Measurements from ENCODE around the gene AHNAK. TPM values are rescaled to one million over a fixed set of nuclear protein-coding genes. Genes with fewer than 3 reads are reported as not detected.

Gene AHNAK
- total and polyA plus RNA-seq, 2 donors, result 35.8 to 40.1 TPM

- Histone ChIP-seq H3K4me1 (ENCODE audit: control insufficient read depth in 2 of 2, insufficient read depth in 2 of 2, low read length in 2 of 2) (peaks cover 0 to 5% of the 10 kb centered on the region in 2 donors), H3K36me3 (ENCODE audit: control insufficient read depth in 2 of 2, insufficient read depth in 2 of 2, low read length in 1 of 2) (no peaks in the 10 kb centered on the region), H3K4me3 (ENCODE audit: low read length in 2 of 2) (no peak overlapping the region), H3K27me3 (ENCODE audit: control insufficient read depth in 2 of 2, insufficient read depth in 1 of 2, low read length in 1 of 2) (no peaks in the 10 kb centered on the region), H3K27ac (ENCODE audit: low read depth in 1 of 2, low read length in 1 of 2) (no peak overlapping the region), H3K9me3 (ENCODE audit: control insufficient read depth in 2 of 2, insufficient read depth in 1 of 2, low read length in 1 of 2) (no peaks in the 10 kb centered on the region)
- no peak for DNase-seq (ENCODE audit: low read depth in 6 of 9, low spot score in 9 of 9)
- WGBS, result 96% methylated on average over 5 of the region's 5 CpGs
Measured at GRCh38 chr11:62418136-62418535, 128.5 kb downstream of the AHNAK start.

- no peak overlapping the region for H3K4me3 ChIP-seq (ENCODE audit: low read length in 2 of 2)
- no peaks in the 10 kb centered on the region for H3K27me3 ChIP-seq (ENCODE audit: control insufficient read depth in 2 of 2, insufficient read depth in 1 of 2, low read length in 1 of 2)
- WGBS, result 96% methylated on average over 12 of the region's 12 CpGs
- no peak for DNase-seq (ENCODE audit: low read depth in 6 of 9, low spot score in 9 of 9)
- H3K36me3 ChIP-seq (ENCODE audit: control insufficient read depth in 2 of 2, insufficient read depth in 2 of 2, low read length in 1 of 2), result no peaks in the 10 kb centered on the region
- H3K4me1 ChIP-seq (ENCODE audit: control insufficient read depth in 2 of 2, insufficient read depth in 2 of 2, low read length in 2 of 2), result peaks cover 0 to 7% of the 10 kb centered on the region in 2 donors
- H3K27ac ChIP-seq (ENCODE audit: low read depth in 1 of 2, low read length in 1 of 2), result no peak overlapping the region
- no peaks in the 10 kb centered on the region for H3K9me3 ChIP-seq (ENCODE audit: control insufficient read depth in 2 of 2, insufficient read depth in 1 of 2, low read length in 1 of 2)
Measured at GRCh38 chr11:62416596-62416995, 130.0 kb downstream of the AHNAK start.

- WGBS, result 75% methylated on average over 8 of the region's 8 CpGs
- Histone ChIP-seq H3K27ac (ENCODE audit: low read depth in 1 of 2, low read length in 1 of 2) (no peak overlapping the region), H3K27me3 (ENCODE audit: control insufficient read depth in 2 of 2, insufficient read depth in 1 of 2, low read length in 1 of 2) (no peaks in the 10 kb centered on the region), H3K4me3 (ENCODE audit: low read length in 2 of 2) (no peak overlapping the region), H3K36me3 (ENCODE audit: control insufficient read depth in 2 of 2, insufficient read depth in 2 of 2, low read length in 1 of 2) (no peaks in the 10 kb centered on the region), H3K9me3 (ENCODE audit: control insufficient read depth in 2 of 2, insufficient read depth in 1 of 2, low read length in 1 of 2) (no peaks in the 10 kb centered on the region), H3K4me1 (ENCODE audit: control insufficient read depth in 2 of 2, insufficient read depth in 2 of 2, low read length in 2 of 2) (peaks cover 0 to 7% of the 10 kb centered on the region in 2 donors)
- no peak for DNase-seq (ENCODE audit: low read depth in 6 of 9, low spot score in 9 of 9)
Measured at GRCh38 chr11:62413060-62413696, 133.4 kb downstream of the AHNAK start.

GRCh38 chr11:62411524-62411923 lies 135.1 kb downstream of the AHNAK start:
- no peaks in the 10 kb centered on the region for H3K9me3 ChIP-seq (ENCODE audit: control insufficient read depth in 2 of 2, insufficient read depth in 1 of 2, low read length in 1 of 2)
- DNase-seq (ENCODE audit: low read depth in 6 of 9, low spot score in 9 of 9), result no peak
- peaks cover 0 to 7% of the 10 kb centered on the region in 2 donors for H3K4me1 ChIP-seq (ENCODE audit: control insufficient read depth in 2 of 2, insufficient read depth in 2 of 2, low read length in 2 of 2)
- H3K27me3 ChIP-seq (ENCODE audit: control insufficient read depth in 2 of 2, insufficient read depth in 1 of 2, low read length in 1 of 2), result no peaks in the 10 kb centered on the region
- H3K4me3 ChIP-seq (ENCODE audit: low read length in 2 of 2), result no peak overlapping the region
- H3K27ac ChIP-seq (ENCODE audit: low read depth in 1 of 2, low read length in 1 of 2), result no peak overlapping the region
- WGBS, result 94% methylated on average over 5 of the region's 5 CpGs
- H3K36me3 ChIP-seq (ENCODE audit: control insufficient read depth in 2 of 2, insufficient read depth in 2 of 2, low read length in 1 of 2), result no peaks in the 10 kb centered on the region

- Histone ChIP-seq H3K9me3 (ENCODE audit: control insufficient read depth in 2 of 2, insufficient read depth in 1 of 2, low read length in 1 of 2) (no peaks in the 10 kb centered on the region), H3K27me3 (ENCODE audit: control insufficient read depth in 2 of 2, insufficient read depth in 1 of 2, low read length in 1 of 2) (no peaks in the 10 kb centered on the region), H3K27ac (ENCODE audit: low read depth in 1 of 2, low read length in 1 of 2) (no peak overlapping the region), H3K4me1 (ENCODE audit: control insufficient read depth in 2 of 2, insufficient read depth in 2 of 2, low read length in 2 of 2) (peaks cover 0 to 7% of the 10 kb centered on the region in 2 donors), H3K4me3 (ENCODE audit: low read length in 2 of 2) (no peak overlapping the region), H3K36me3 (ENCODE audit: control insufficient read depth in 2 of 2, insufficient read depth in 2 of 2, low read length in 1 of 2) (no peaks in the 10 kb centered on the region)
- DNase-seq (ENCODE audit: low read depth in 6 of 9, low spot score in 9 of 9), result no peak
- WGBS, result 97% methylated on average over 8 of the region's 8 CpGs
Measured at GRCh38 chr11:62410972-62411371, 135.6 kb downstream of the AHNAK start.

GRCh38 chr11:62409831-62410230 lies 136.8 kb downstream of the AHNAK start:
- Histone ChIP-seq H3K36me3 (ENCODE audit: control insufficient read depth in 2 of 2, insufficient read depth in 2 of 2, low read length in 1 of 2) (no peaks in the 10 kb centered on the region), H3K4me3 (ENCODE audit: low read length in 2 of 2) (no peak overlapping the region), H3K9me3 (ENCODE audit: control insufficient read depth in 2 of 2, insufficient read depth in 1 of 2, low read length in 1 of 2) (no peaks in the 10 kb centered on the region), H3K27ac (ENCODE audit: low read depth in 1 of 2, low read length in 1 of 2) (no peak overlapping the region), H3K27me3 (ENCODE audit: control insufficient read depth in 2 of 2, insufficient read depth in 1 of 2, low read length in 1 of 2) (no peaks in the 10 kb centered on the region), H3K4me1 (ENCODE audit: control insufficient read depth in 2 of 2, insufficient read depth in 2 of 2, low read length in 2 of 2) (peaks cover 0 to 7% of the 10 kb centered on the region in 2 donors)
- no peak for DNase-seq (ENCODE audit: low read depth in 6 of 9, low spot score in 9 of 9)
- WGBS, result 97% methylated on average over 8 of the region's 8 CpGs

- no peaks in the 10 kb centered on the region for H3K9me3 ChIP-seq (ENCODE audit: control insufficient read depth in 2 of 2, insufficient read depth in 1 of 2, low read length in 1 of 2)
- 90% methylated on average over 4 of the region's 4 CpGs for WGBS
- peaks cover 12 to 16% of the 10 kb centered on the region in 2 donors for H3K4me1 ChIP-seq (ENCODE audit: control insufficient read depth in 2 of 2, insufficient read depth in 2 of 2, low read length in 2 of 2)
- no peak for DNase-seq (ENCODE audit: low read depth in 6 of 9, low spot score in 9 of 9)
- no peaks in the 10 kb centered on the region for H3K27me3 ChIP-seq (ENCODE audit: control insufficient read depth in 2 of 2, insufficient read depth in 1 of 2, low read length in 1 of 2)
- H3K4me3 ChIP-seq (ENCODE audit: low read length in 2 of 2), result no peak overlapping the region
- H3K36me3 ChIP-seq (ENCODE audit: control insufficient read depth in 2 of 2, insufficient read depth in 2 of 2, low read length in 1 of 2), result no peaks in the 10 kb centered on the region
- no peak overlapping the region for H3K27ac ChIP-seq (ENCODE audit: low read depth in 1 of 2, low read length in 1 of 2)
Measured at GRCh38 chr11:62406034-62406433, 140.6 kb downstream of the AHNAK start.

GRCh38 chr11:62404901-62405300 lies 141.7 kb downstream of the AHNAK start:
- no peak for DNase-seq (ENCODE audit: low read depth in 6 of 9, low spot score in 9 of 9)
- Histone ChIP-seq H3K27ac (ENCODE audit: low read depth in 1 of 2, low read length in 1 of 2) (no peak overlapping the region), H3K36me3 (ENCODE audit: control insufficient read depth in 2 of 2, insufficient read depth in 2 of 2, low read length in 1 of 2) (no peaks in the 10 kb centered on the region), H3K4me1 (ENCODE audit: control insufficient read depth in 2 of 2, insufficient read depth in 2 of 2, low read length in 2 of 2) (peaks cover 12 to 25% of the 10 kb centered on the region in 2 donors), H3K9me3 (ENCODE audit: control insufficient read depth in 2 of 2, insufficient read depth in 1 of 2, low read length in 1 of 2) (no peaks in the 10 kb centered on the region), H3K4me3 (ENCODE audit: low read length in 2 of 2) (no peak overlapping the region), H3K27me3 (ENCODE audit: control insufficient read depth in 2 of 2, insufficient read depth in 1 of 2, low read length in 1 of 2) (no peaks in the 10 kb centered on the region)
- WGBS, result 94% methylated on average over 5 of the region's 5 CpGs

GRCh38 chr11:62404435-62404834 lies 142.2 kb downstream of the AHNAK start:
- no peaks in the 10 kb centered on the region for H3K36me3 ChIP-seq (ENCODE audit: control insufficient read depth in 2 of 2, insufficient read depth in 2 of 2, low read length in 1 of 2)
- H3K4me1 ChIP-seq (ENCODE audit: control insufficient read depth in 2 of 2, insufficient read depth in 2 of 2, low read length in 2 of 2), result peaks cover 12 to 30% of the 10 kb centered on the region in 2 donors
- WGBS, result 98% methylated on average over 6 of the region's 6 CpGs
- no peak overlapping the region for H3K27ac ChIP-seq (ENCODE audit: low read depth in 1 of 2, low read length in 1 of 2)
- DNase-seq (ENCODE audit: low read depth in 6 of 9, low spot score in 9 of 9), result no peak
- H3K4me3 ChIP-seq (ENCODE audit: low read length in 2 of 2), result no peak overlapping the region
- no peaks in the 10 kb centered on the region for H3K9me3 ChIP-seq (ENCODE audit: control insufficient read depth in 2 of 2, insufficient read depth in 1 of 2, low read length in 1 of 2)
- H3K27me3 ChIP-seq (ENCODE audit: control insufficient read depth in 2 of 2, insufficient read depth in 1 of 2, low read length in 1 of 2), result no peaks in the 10 kb centered on the region
